GM12878 (cell line): ENCODE data around the gene FXYD3. TPM values are rescaled to one million over a fixed set of nuclear protein-coding genes. Genes with fewer than 3 reads are reported as not detected.

Experiments
- ATAC-seq: fragments of 200-7000 bp; cut with Tn5 transposase; 3 replicates; pipeline ENCODE4 v1.9.1; 2020; ENCODE audit warnings: mild to moderate bottlenecking, moderate library complexity
- BruUV-seq: library from RNA; stranded (reverse); fragments of 400-500 nt; replicated peaks from 2 replicates; lab custom pipeline; 2021; lab: Mats Ljungman, UMichigan
- CTCF ChIA-PET: fragments of 300-600 bp; sonication (Branson Sonifier 250); formaldehyde crosslinking; extraction: SDS; loops from one replicate; lab custom pipeline; 2021; ENCODE audit warnings: inconsistent platforms; lab: Yijun Ruan, JAX
- POLR2A ChIA-PET: fragments of 350-600 bp; formaldehyde crosslinking; extraction: SDS; loops from one replicate; lab custom pipeline; 2021; ENCODE audit warnings: inconsistent platforms; lab: Charles Lee
- RAD21 ChIA-PET: fragments of 300-600 bp; sonication (Branson Sonifier 250); formaldehyde crosslinking; loops from one replicate; lab custom pipeline; 2023; ENCODE audit warnings: antibody characterized with exemption; ENCODE audit not compliant: unreplicated experiment; lab: Charles Lee
- SMC1A ChIA-PET: fragments of 300-600 bp; sonication (Branson Sonifier 250); formaldehyde crosslinking; loops from one replicate; lab custom pipeline; 2023; ENCODE audit not compliant: unreplicated experiment, uncharacterized antibody; lab: Charles Lee
- DNase-seq: peaks from one replicate; pipeline ENCODE4 v3.0.0-alpha.2; 2011; ENCODE audit warnings: low read depth, low spot score
- FAIRE-seq: peaks from 3 replicates; lab custom pipeline; 2011; peaks lifted over from hg19 to GRCh38; lab: Jason Lieb, UNC
- H2AFZ ChIP-seq: 2 replicates; pipeline ENCODE4 v1.6.0; 2011; ENCODE audit warnings: low read depth, low read length, control low read depth; ENCODE audit not compliant: control insufficient read depth
- H3K27ac ChIP-seq: 2 replicates; pipeline ENCODE4 v1.5.1; 2011; ENCODE audit warnings: control low read depth; ENCODE audit not compliant: control insufficient read depth, insufficient read depth
- H3K27me3 ChIP-seq, 2 experiments: replicated peaks in 1 of 2; 2 replicates each; pipeline versions ENCODE4 v1.6.0 to v1.6.1; 2011; ENCODE audit warnings: low read length in 1 of 2; ENCODE audit not compliant: control insufficient read depth in 2 of 2, insufficient read depth in 2 of 2
- H3K36me3 ChIP-seq, 2 experiments: 2 replicates each; pipeline ENCODE4 v1.5.1; 2011; ENCODE audit warnings: low read length in 1 of 2; ENCODE audit not compliant: control insufficient read depth in 2 of 2, insufficient read depth in 2 of 2
- H3K4me1 ChIP-seq: 2 replicates; pipeline ENCODE4 v1.6.1; 2011; ENCODE audit warnings: mild to moderate bottlenecking, low read length, moderate library complexity, mixed read lengths; ENCODE audit not compliant: control insufficient read depth, insufficient read depth
- H3K4me2 ChIP-seq: 2 replicates; pipeline ENCODE4 v1.6.0; 2011; ENCODE audit warnings: control low read depth; ENCODE audit not compliant: control insufficient read depth, insufficient read depth
- H3K4me3 ChIP-seq: fragments of 200-600 bp; sonication (generic); 2 replicates; pipeline ENCODE4 v1.5.1; 2016
- H3K79me2 ChIP-seq: 2 replicates; pipeline ENCODE4 v1.6.0; 2011; ENCODE audit warnings: low read length; ENCODE audit not compliant: control insufficient read depth, insufficient read depth
- H3K9ac ChIP-seq: 2 replicates; pipeline ENCODE4 v1.8.0; 2011; ENCODE audit warnings: low read length, control low read depth, mixed read lengths; ENCODE audit not compliant: control insufficient read depth, insufficient read depth
- H3K9me3 ChIP-seq: replicated peaks from 3 replicates; pipeline ENCODE4 v1.5.1; 2011; ENCODE audit warnings: mild to moderate bottlenecking, low read length; ENCODE audit not compliant: control insufficient read depth, insufficient read depth
- H4K20me1 ChIP-seq: 2 replicates; pipeline ENCODE4 v1.6.0; 2011; ENCODE audit not compliant: control insufficient read depth, insufficient read depth
- CHD4 ChIP-seq: fragments of 200-600 bp; sonication (generic); IDR thresholded peaks from 2 replicates; pipeline ENCODE4 v1.6.1; 2016; ENCODE audit warnings: mild to moderate bottlenecking
- ETV6 ChIP-seq, 2 experiments: fragments of 450-650 bp in 1 of 2; IDR thresholded peaks in 1 of 2; conservative IDR thresholded peaks in 1 of 2; 2 replicates each; pipeline ENCODE4 v1.6.1; 2014; ENCODE audit warnings: antibody characterized with exemption in 1 of 2, borderline replicate concordance in 1 of 2, low read depth in 1 of 2, mild to moderate bottlenecking in 1 of 2, moderate library complexity in 1 of 2
- IKZF2 ChIP-seq, 2 experiments: fragments of 450-650 bp; IDR thresholded peaks; 2 replicates each; pipeline ENCODE4 v1.6.1; 2017; ENCODE audit warnings: mild to moderate bottlenecking in 2 of 2, moderate library complexity in 2 of 2
- NR2C1 ChIP-seq: fragments of 450-650 bp; IDR thresholded peaks from 2 replicates; pipeline ENCODE4 v1.6.1; 2017; ENCODE audit warnings: antibody characterized with exemption, mild to moderate bottlenecking, moderate library complexity
- NRF1 ChIP-seq: conservative IDR thresholded peaks from 2 replicates; pipeline ENCODE4 v1.6.1; 2011; ENCODE audit warnings: mild to moderate bottlenecking, low read depth, low read length, improper control_type of control experiment
- RAD21 ChIP-seq: IDR thresholded peaks from 2 replicates; pipeline ENCODE4 v1.6.1; 2011; ENCODE audit warnings: mild to moderate bottlenecking, low read depth, low read length, moderate library complexity; ENCODE audit not compliant: insufficient read depth
- SIN3A ChIP-seq: IDR thresholded peaks from 2 replicates; pipeline ENCODE4 v1.6.1; 2012; ENCODE audit warnings: low read depth, low read length, improper control_type of control experiment
- SMAD5 ChIP-seq: IDR thresholded peaks from 2 replicates; pipeline ENCODE4 v1.6.1; 2016; ENCODE audit warnings: antibody characterized with exemption, low read depth
- ZNF592 ChIP-seq: fragments of 450-650 bp; IDR thresholded peaks from 2 replicates; pipeline ENCODE4 v1.6.1; 2017; ENCODE audit warnings: mild to moderate bottlenecking, moderate library complexity
- WGBS: methylation state at CpG from one replicate; pipeline ENCODE4 v1.1.6; 2016; ENCODE audit warnings: low lambda C conversion rate; ENCODE audit not compliant: insufficient replicate concordance, insufficient coverage; ENCODE audit errors: missing lambda C conversion rate; 5-methylcytosine and 5-hydroxymethylcytosine counted together
- in situ Hi-C: fragments of 300-500 bp; cut with MboI; formaldehyde crosslinking; loops from 9 replicates; pipeline ENCODE4 v1.14.3; 2018; ENCODE audit warnings: mixed read lengths
- intact Hi-C: fragments of 100-400 bp; cut with micrococcal nuclease; formaldehyde crosslinking; loops from one replicate; pipeline ENCODE4 v1.14.2; 2022; ENCODE audit not compliant: unreplicated experiment
- polyA plus RNA-seq, 11 experiments: library from polyadenylated mRNA; depleted of rRNA in 4 of 11; unstranded in 6 of 11; stranded (reverse) in 5 of 11; fragments of >200 nt; fragmentation: Nextera tagmentation in 4 of 11; fragmentation: Illumina TruSeq in 1 of 11; extraction: Ambion mirVana in 4 of 11; extraction: Trizol in 1 of 11; gene quantifications; 1 replicate in 1 of 11; 2 replicates in 10 of 11; pipeline versions ENCODE4 v1.2.1 to v1.2.3, GENCODE V29; 2011 to 2016; ENCODE audit warnings: inconsistent platforms in 2 of 11, missing spikeins in 2 of 11, low read depth in 1 of 11
- total RNA-seq, 4 experiments: library from RNA; depleted of rRNA in 3 of 4; stranded (reverse); fragments of >200 nt in 3 of 4; fragmentation: Illumina TruSeq in 1 of 4; extraction: Trizol in 1 of 4; gene quantifications; 2 replicates each; pipeline versions ENCODE4 v1.2.1 to v1.2.3, GENCODE V29; 2013 to 2021

The FXYD3 gene
- total and polyA plus RNA-seq, 10 of the 15 experiments (the other 5 are each of a cell fraction or from before 2014, with no cell fraction given) = 0.09 to 0.44 TPM; not detected in 8

DNA sequence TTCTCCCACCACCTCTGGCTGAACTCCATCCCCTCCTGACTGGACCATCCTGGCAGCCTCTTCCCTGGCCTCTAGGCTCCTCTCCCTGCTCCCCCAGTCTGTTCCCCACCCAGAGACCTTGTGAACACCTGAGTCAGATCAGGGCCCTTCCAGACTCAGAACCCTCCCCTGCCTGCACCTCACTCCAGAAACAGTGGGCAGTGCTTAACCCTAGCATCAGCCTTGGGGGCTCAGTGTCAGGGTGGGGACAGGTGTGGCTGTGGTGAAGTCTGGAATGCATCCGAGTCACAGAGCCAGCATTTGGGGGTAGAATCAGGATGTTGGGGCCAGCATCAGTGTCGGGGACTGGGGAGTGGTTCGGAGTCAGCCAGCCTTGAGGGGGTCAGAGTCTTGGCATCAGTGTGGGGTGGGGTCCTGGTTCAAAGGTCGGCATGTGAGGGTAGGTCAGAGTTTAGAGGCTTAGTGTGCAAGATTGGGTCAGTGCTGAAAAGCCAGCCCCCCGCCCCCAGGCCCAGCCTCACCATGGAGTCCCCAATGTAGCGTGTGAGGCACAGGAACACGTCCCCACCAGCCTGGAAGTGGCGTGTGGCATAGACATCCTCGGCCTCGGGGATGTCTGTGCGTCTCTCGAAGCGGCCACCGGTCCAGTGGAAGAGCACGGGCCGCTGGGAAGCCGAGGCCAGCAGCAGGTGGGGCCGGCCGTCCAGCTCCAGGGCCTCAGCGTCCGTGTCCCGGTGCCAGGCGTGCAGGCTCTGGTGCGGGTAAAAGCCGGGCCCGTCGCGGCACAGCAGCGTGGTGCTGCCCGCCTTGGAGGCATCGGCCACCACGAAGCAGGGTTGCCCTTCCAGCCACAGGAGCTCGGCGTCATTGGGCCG, 10.4 kb downstream of the FXYD3 start (continued):
- no peak for TF ChIP-seq CHD4
- TF ChIP-seq NRF1 = no peak
- no peak for TF ChIP-seq ZNF592
- TF ChIP-seq IKZF2 (IDR thresholded peaks at IDR 0.05) = no peak
- no peak for TF ChIP-seq SIN3A
- no peak for TF ChIP-seq RAD21
- TF ChIP-seq SMAD5 = no peak

DNA sequence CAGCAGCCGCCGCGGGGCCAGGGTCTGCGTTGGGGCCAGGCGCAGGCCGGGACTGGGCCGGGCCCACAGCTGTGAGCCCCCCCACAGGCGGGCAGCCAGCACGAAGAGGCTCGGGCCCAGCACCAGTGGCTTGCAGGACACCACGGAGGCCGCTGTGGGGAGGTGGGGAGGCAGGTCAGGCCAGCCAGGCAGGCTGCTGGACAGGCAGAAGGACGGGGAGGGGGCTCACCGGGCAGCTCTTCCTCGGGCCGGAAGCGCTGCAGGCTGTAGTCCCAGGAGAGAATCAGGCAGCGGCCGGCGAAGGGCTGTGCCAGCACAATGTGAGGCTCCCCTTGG, 11.0 kb downstream of the FXYD3 start:
- H3K27me3 ChIP-seq = no peaks in the 10 kb centered on the region
- H3K79me2 ChIP-seq = no peaks in the 10 kb centered on the region
- H3K4me3 ChIP-seq = no peak overlapping the region
- ChIA-PET POLR2A (no interaction called here), RAD21 (no interaction called here), SMC1A (no interaction called here), CTCF (interaction anchor here (0.6 to 1.9 kb wide), 3 partner anchors 10 to 256 kb away, joined by 3 to 10 read pairs (median 4); partner anchors contain the start of gene LGI4)
- TF ChIP-seq NR2C1 = no peak
- no peak for TF ChIP-seq ETV6 (conservative IDR thresholded peaks at IDR 0.05 in 1 of 2, IDR thresholded peaks at IDR 0.05 in 1 of 2; ENCODE audit: borderline replicate concordance in 1 of 2, low read depth in 1 of 2)
- in situ Hi-C loops (no loop called here), intact Hi-C loops (no loop called here)
- no peak overlapping the region for H3K9ac ChIP-seq
- no peak overlapping the region for H3K4me2 ChIP-seq
- BruUV-seq = no TSS peak
- no peak for ATAC-seq
- H3K4me1 ChIP-seq = peaks cover 12% of the 10 kb centered on the region
- H2AFZ ChIP-seq = no peak overlapping the region
- H3K27ac ChIP-seq = no peak overlapping the region
- no peaks in the 10 kb centered on the region for H3K36me3 ChIP-seq
- FAIRE-seq = no peak
- H3K9me3 ChIP-seq = no peaks in the 10 kb centered on the region
- DNase-seq = no peak
- no peaks in the 10 kb centered on the region for H4K20me1 ChIP-seq
- WGBS = 75% methylated on average over 20 of the region's 20 CpGs
